ENCODE results near the gene RUNDC1. TPM values are rescaled to one million over a fixed set of nuclear protein-coding genes. Genes with fewer than 3 reads are reported as not detected.

Gene RUNDC1
- total RNA-seq, 1 donor from 2014 or later = 13.2 TPM

- peaks cover 2% of the 10 kb centered on the region for H3K36me3 ChIP-seq (ENCODE audit: control insufficient read depth, insufficient read depth, low read length)
- no peak overlapping the region for H3K4me3 ChIP-seq (ENCODE audit: low read depth, low read length)
- peaks cover 3% of the 10 kb centered on the region for H3K27me3 ChIP-seq (ENCODE audit: control insufficient read depth, insufficient read depth, low read length)
- no peak for DNase-seq (ENCODE audit: low read depth)
- no peak for TF ChIP-seq CTCF (IDR thresholded peaks at IDR 0.05; ENCODE audit: insufficient read depth, low read length, poor library complexity, severe bottlenecking)
These were observed 39.8 kb downstream of the RUNDC1 start for GRCh38 chr17:43020030-43020621.

GRCh38 chr17:43020789-43021740 lies 40.7 kb downstream of the RUNDC1 start:
- Histone ChIP-seq H3K27me3 (ENCODE audit: control insufficient read depth, insufficient read depth, low read length) (peaks cover 5% of the 10 kb centered on the region), H3K4me3 (ENCODE audit: low read depth, low read length) (peak overlapping the region; percentile 96), H3K36me3 (ENCODE audit: control insufficient read depth, insufficient read depth, low read length) (peaks cover 2% of the 10 kb centered on the region)
- TF ChIP-seq CTCF (IDR thresholded peaks at IDR 0.05; ENCODE audit: insufficient read depth, low read length, poor library complexity, severe bottlenecking) = no peak
- no peak for DNase-seq (ENCODE audit: low read depth)

GRCh38 chr17:43021741-43022512 lies 41.6 kb downstream of the RUNDC1 start, which contains the start of gene VAT1:
Gene VAT1, minus strand, starts transcription at chr17:43022385. Its CDS starts 63 bp downstream, at chr17:43022322.
- Histone ChIP-seq H3K36me3 (ENCODE audit: control insufficient read depth, insufficient read depth, low read length) (no peaks in the 10 kb centered on the region), H3K4me3 (ENCODE audit: low read depth, low read length) (peak within 1 kb of the TSS; percentile 96), H3K27me3 (ENCODE audit: control insufficient read depth, insufficient read depth, low read length) (peaks cover 5% of the 10 kb centered on the region)
- no peak for DNase-seq (ENCODE audit: low read depth)
- no peak for TF ChIP-seq CTCF (IDR thresholded peaks at IDR 0.05; ENCODE audit: insufficient read depth, low read length, poor library complexity, severe bottlenecking)

GRCh38 chr17:43024407-43025289 lies 44.3 kb downstream of the RUNDC1 start, which contains the start of gene RND2:
Gene RND2, plus strand, starts transcription at chr17:43025231. Its CDS starts 117 bp downstream, at chr17:43025348.
- Histone ChIP-seq H3K36me3 (ENCODE audit: control insufficient read depth, insufficient read depth, low read length) (no peaks in the 10 kb centered on the region), H3K27me3 (ENCODE audit: control insufficient read depth, insufficient read depth, low read length) (peaks cover 10% of the 10 kb centered on the region), H3K4me3 (ENCODE audit: low read depth, low read length) (peak within 1 kb of the TSS; percentile 55)
- DNase-seq (ENCODE audit: low read depth) = peak; percentile 81
- peak; percentile 82 for TF ChIP-seq CTCF (IDR thresholded peaks at IDR 0.05; ENCODE audit: insufficient read depth, low read length, poor library complexity, severe bottlenecking)

DNA sequence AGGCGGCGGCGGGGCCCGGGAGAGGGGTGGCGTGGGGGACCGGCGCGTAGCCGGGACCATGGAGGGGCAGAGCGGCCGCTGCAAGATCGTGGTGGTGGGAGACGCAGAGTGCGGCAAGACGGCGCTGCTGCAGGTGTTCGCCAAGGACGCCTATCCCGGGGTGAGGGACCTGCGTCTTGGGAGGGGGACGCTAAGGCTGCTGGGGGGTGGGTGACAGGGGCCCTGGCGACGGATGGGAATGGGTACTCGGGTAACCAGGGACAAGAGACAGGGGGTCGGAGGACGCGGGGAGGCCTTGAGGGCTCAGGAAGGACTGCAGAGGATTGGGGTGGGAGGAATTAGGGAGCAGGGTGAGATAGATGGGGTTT lies 44.9 kb downstream of the RUNDC1 start:
- H3K36me3 ChIP-seq (ENCODE audit: control insufficient read depth, insufficient read depth, low read length) = no peaks in the 10 kb centered on the region
- no peak for TF ChIP-seq CTCF (IDR thresholded peaks at IDR 0.05; ENCODE audit: insufficient read depth, low read length, poor library complexity, severe bottlenecking)
- H3K4me3 ChIP-seq (ENCODE audit: low read depth, low read length) = peak overlapping the region; percentile 43
- H3K27me3 ChIP-seq (ENCODE audit: control insufficient read depth, insufficient read depth, low read length) = peaks cover 10% of the 10 kb centered on the region
- no peak for DNase-seq (ENCODE audit: low read depth)

Data from kidney epithelial cell (primary cell).